HG02852 (cell line): ENCODE results near the gene TNFRSF8.
A peak's percentile ranks its signal among the peaks of the same experiment; 100 is the strongest.
"Not testable (repeated sequence)": the region's sequence is repeated elsewhere in the genome, so short reads cannot be mapped to it uniquely, and the experiment has no call there.

Experiments used
- ATAC-seq: cut with Tn5 transposase; IDR thresholded peaks from one replicate; pipeline ENCODE4 v1.9.1; 2021; ENCODE audit warnings: mild to moderate bottlenecking, moderate library complexity; ENCODE audit not compliant: unreplicated experiment

TNFRSF8 gene

GRCh38 chr1:12038356-12039163 lies 24.5 kb upstream of the TNFRSF8 start:
- ATAC-seq = no peak

- ATAC-seq = no peak
Observed at GRCh38 chr1:12039164-12039525, 24.0 kb upstream of the TNFRSF8 start.

GRCh38 chr1:12039824-12040456 lies 23.2 kb upstream of the TNFRSF8 start:
- peak; percentile 43 for ATAC-seq

GRCh38 chr1:12040457-12041051 lies 22.5 kb upstream of the TNFRSF8 start:
- peak; percentile 48 for ATAC-seq

- not testable (repeated sequence) for ATAC-seq
Observed at GRCh38 chr1:12044187-12044877, 18.8 kb upstream of the TNFRSF8 start.

GRCh38 chr1:12046749-12047119 lies 16.4 kb upstream of the TNFRSF8 start:
- ATAC-seq = no peak

GRCh38 chr1:12047120-12047876 lies 15.8 kb upstream of the TNFRSF8 start:
- peak; percentile 42 for ATAC-seq

GRCh38 chr1:12048372-12048771 lies 14.7 kb upstream of the TNFRSF8 start:
- ATAC-seq = no peak

- no peak for ATAC-seq
Observed at GRCh38 chr1:12049616-12050015, 13.5 kb upstream of the TNFRSF8 start.

GRCh38 chr1:12051361-12051760 lies 11.7 kb upstream of the TNFRSF8 start:
- ATAC-seq = no peak

GRCh38 chr1:12052008-12052573 lies 11.0 kb upstream of the TNFRSF8 start:
- ATAC-seq = peak; percentile 68

- ATAC-seq = no peak
Observed at GRCh38 chr1:12052997-12053686, 10.0 kb upstream of the TNFRSF8 start.

- no peak for ATAC-seq
Observed at GRCh38 chr1:12053752-12054548, 9.2 kb upstream of the TNFRSF8 start.

- ATAC-seq = no peak
Observed at GRCh38 chr1:12055259-12055658, 7.8 kb upstream of the TNFRSF8 start.

GRCh38 chr1:12056331-12056841 lies 6.7 kb upstream of the TNFRSF8 start:
- no peak for ATAC-seq

GRCh38 chr1:12057382-12057781 lies 5.7 kb upstream of the TNFRSF8 start:
- ATAC-seq = no peak

GRCh38 chr1:12057940-12058687 lies 5.0 kb upstream of the TNFRSF8 start:
- no peak for ATAC-seq

- ATAC-seq = no peak
Observed at GRCh38 chr1:12059226-12059625, 3.9 kb upstream of the TNFRSF8 start.
